SK-N-SH (cell line): Measurements from ENCODE around the gene ANKMY1. TPM values are rescaled to one million over a fixed set of nuclear protein-coding genes. Genes with fewer than 3 reads are reported as not detected.

Experiments used
- CTCF ChIA-PET: fragments of 300-600, 350-600 bp; formaldehyde crosslinking; extraction: SDS; loops from one replicate; lab custom pipeline; 2021; lab: Yijun Ruan, JAX
- POLR2A ChIA-PET: fragments of 350-600 bp; sonication (Branson Sonifier 250); formaldehyde crosslinking; extraction: SDS; loops from one replicate; lab custom pipeline; 2020; ENCODE audit warnings: antibody characterized with exemption, inconsistent platforms; lab: Yijun Ruan, JAX
- DNase-seq: peaks from one replicate; pipeline ENCODE4 v3.0.0; 2012
- H2AFZ ChIP-seq: fragments of 200-600 bp; sonication (generic); 2 replicates; pipeline ENCODE4 v1.8.1; 2016; ENCODE audit warnings: antibody characterized with exemption, mild to moderate bottlenecking, low read depth
- H3F3A ChIP-seq: fragments of 200-600 bp; sonication (generic); replicated peaks from 2 replicates; pipeline ENCODE3; 2016; ENCODE audit warnings: antibody characterized with exemption, mild to moderate bottlenecking; ENCODE audit not compliant: insufficient read depth
- H3K27ac ChIP-seq, 2 experiments: fragments of 200-500 bp in 1 of 2; fragments of 200-600 bp in 1 of 2; sonication (Bioruptor generic) in 1 of 2; sonication (generic), shearing (Covaris generic) in 1 of 2; 2 replicates each; pipeline versions ENCODE4 v1.5.1 to v1.6.1; 2014 to 2016; ENCODE audit warnings: low read depth in 2 of 2, inconsistent platforms in 1 of 2, low read length in 1 of 2, mild to moderate bottlenecking in 1 of 2, mixed read lengths in 1 of 2
- H3K27me3 ChIP-seq: fragments of 200-600 bp; sonication (generic), shearing (Covaris generic); 2 replicates; pipeline ENCODE4 v1.6.1; 2016; ENCODE audit warnings: mixed run types; ENCODE audit not compliant: insufficient read depth
- H3K36me3 ChIP-seq, 2 experiments: fragments of 200-500 bp in 1 of 2; fragments of 200-600 bp in 1 of 2; sonication (Bioruptor generic) in 1 of 2; sonication (generic) in 1 of 2; replicated peaks in 1 of 2; 2 replicates each; pipeline versions ENCODE3 to v1.5.1; 2014 to 2016; ENCODE audit warnings: low read length in 1 of 2, mild to moderate bottlenecking in 1 of 2; ENCODE audit not compliant: insufficient read depth in 2 of 2, control insufficient read depth in 1 of 2
- H3K4me1 ChIP-seq, 2 experiments: fragments of 200-500 bp in 1 of 2; fragments of 200-600 bp in 1 of 2; sonication (Bioruptor generic) in 1 of 2; sonication (generic), shearing (Covaris generic) in 1 of 2; 2 replicates each; pipeline versions ENCODE4 v1.5.1 to v1.6.1; 2014 to 2016; ENCODE audit warnings: low read depth in 1 of 2, low read length in 1 of 2, mixed run types in 1 of 2; ENCODE audit not compliant: insufficient read depth in 2 of 2, control insufficient read depth in 1 of 2
- H3K4me2 ChIP-seq: fragments of 200-600 bp; sonication (generic), shearing (Covaris generic); 2 replicates; pipeline ENCODE4 v1.6.1; 2017; ENCODE audit warnings: mixed run types
- H3K4me3 ChIP-seq, 2 experiments: fragments of 200-500 bp in 1 of 2; fragments of 200-600 bp in 1 of 2; sonication (Bioruptor generic) in 1 of 2; sonication (generic), shearing (Covaris generic) in 1 of 2; 2 replicates each; pipeline versions ENCODE4 v1.5.1 to v1.8.1; 2014 to 2016; ENCODE audit warnings: low read depth in 2 of 2, inconsistent platforms in 1 of 2, low read length in 1 of 2, mild to moderate bottlenecking in 1 of 2, mixed read lengths in 1 of 2, moderate library complexity in 1 of 2
- H3K79me2 ChIP-seq: fragments of 200-600 bp; sonication (generic); 2 replicates; pipeline ENCODE4 v1.8.1; 2017; ENCODE audit warnings: mild to moderate bottlenecking; ENCODE audit not compliant: insufficient read depth
- H3K9ac ChIP-seq: fragments of 200-600 bp; sonication (generic); 2 replicates; pipeline ENCODE4 v1.6.1; 2017; ENCODE audit warnings: mixed run types
- H3K9me2 ChIP-seq: fragments of 200-600 bp; sonication (generic); 2 replicates; pipeline ENCODE4 v1.6.1; 2017; ENCODE audit warnings: mixed run types
- H3K9me3 ChIP-seq: fragments of 200-600 bp; sonication (generic); 2 replicates; pipeline ENCODE4 v1.6.1; 2017; ENCODE audit warnings: mixed run types, mild to moderate bottlenecking, moderate library complexity
- H4K20me1 ChIP-seq: fragments of 200-600 bp; sonication (generic); 2 replicates; pipeline ENCODE4 v1.6.1; 2017; ENCODE audit warnings: mild to moderate bottlenecking, mixed run types; ENCODE audit not compliant: insufficient read depth
- CHD2 ChIP-seq: fragments of 150-350 bp; IDR thresholded peaks from 2 replicates; pipeline ENCODE4 v1.6.1; 2018; ENCODE audit warnings: low read length; ENCODE audit not compliant: partially characterized antibody
- GATA2 ChIP-seq: sonication (generic); formaldehyde crosslinking; IDR thresholded peaks from 2 replicates; pipeline ENCODE4 v1.5.0; 2020; ENCODE audit warnings: mild to moderate bottlenecking, missing genetic modification reagents
- IRF3 ChIP-seq: fragments of 150-350 bp; IDR thresholded peaks from 2 replicates; pipeline ENCODE4 v1.6.1; 2016; ENCODE audit warnings: mild to moderate bottlenecking, low read depth, low read length
- MXI1 ChIP-seq: IDR thresholded peaks from 2 replicates; pipeline ENCODE4 v1.6.1; 2012; ENCODE audit warnings: mild to moderate bottlenecking, low read depth, low read length, improper control_type of control experiment
- NFIC ChIP-seq: IDR thresholded peaks from 2 replicates; pipeline ENCODE4 v1.4.0; 2012; ENCODE audit warnings: borderline replicate concordance
- NRF1 ChIP-seq: IDR thresholded peaks from 2 replicates; pipeline ENCODE4 v1.6.1; 2012; ENCODE audit warnings: low read depth, mild to moderate bottlenecking, low read length
- RAD21 ChIP-seq: IDR thresholded peaks from 2 replicates; pipeline ENCODE4 v1.6.1; 2012; ENCODE audit warnings: mild to moderate bottlenecking, low read length
- RCOR1 ChIP-seq: fragments of 150-350 bp; IDR thresholded peaks from 2 replicates; pipeline ENCODE4 v1.6.1; 2017; ENCODE audit warnings: antibody characterized with exemption, low read length
- RFX5 ChIP-seq: IDR thresholded peaks from 2 replicates; pipeline ENCODE4 v1.6.1; 2012; ENCODE audit warnings: mild to moderate bottlenecking, improper control_type of control experiment, low read length
- SIN3A ChIP-seq: IDR thresholded peaks from 2 replicates; pipeline ENCODE4 v1.6.1; 2012; ENCODE audit warnings: low read depth, mild to moderate bottlenecking, low read length, moderate library complexity, borderline replicate concordance
- TAF1 ChIP-seq: IDR thresholded peaks from 2 replicates; pipeline ENCODE4 v1.6.1; 2012; ENCODE audit warnings: low read depth, mild to moderate bottlenecking, low read length, moderate library complexity, borderline replicate concordance
- TCF12 ChIP-seq: IDR thresholded peaks from 2 replicates; pipeline ENCODE4 v1.4.0; 2012
- TEAD4 ChIP-seq: IDR thresholded peaks from 2 replicates; pipeline ENCODE4 v1.4.0; 2012; ENCODE audit warnings: mild to moderate bottlenecking, borderline replicate concordance; ENCODE audit not compliant: insufficient read depth
- USF2 ChIP-seq: fragments of 150-350 bp; IDR thresholded peaks from 2 replicates; pipeline ENCODE4 v1.6.1; 2017; ENCODE audit warnings: antibody characterized with exemption, low read length, low read depth, borderline replicate concordance
- YY1 ChIP-seq: IDR thresholded peaks from 2 replicates; pipeline ENCODE4 v1.4.0; 2012; ENCODE audit warnings: low read depth, mild to moderate bottlenecking
- WGBS: methylation state at CpG from one replicate; pipeline ENCODE4 v1.1.6; 2017; ENCODE audit warnings: low lambda C conversion rate; 5-methylcytosine and 5-hydroxymethylcytosine counted together
- polyA plus RNA-seq, 3 experiments: library from polyadenylated mRNA; depleted of rRNA; stranded (reverse); fragments of >200 nt; gene quantifications; 2 replicates each; pipeline ENCODE4 v1.2.3, GENCODE V29; 2012

ANKMY1 gene
- polyA plus RNA-seq, 1 of the 3 experiments (the other 2 are of a cell fraction), result 12.1 TPM

GRCh38 chr2:240467149-240467642, 90.6 kb downstream of the ANKMY1 start:
- Histone ChIP-seq H3K27ac (no peak overlapping the region; a peak in 1 of 4 replicates), H3F3A (no peaks in the 10 kb centered on the region), H3K9me2 (no peaks in the 10 kb centered on the region), H3K36me3 (peaks cover 0 to 29% of the 10 kb centered on the region in 2 experiments), H3K9ac (no peak overlapping the region), H3K79me2 (no peaks in the 10 kb centered on the region), H3K4me3 (no peak overlapping the region), H3K9me3 (no peaks in the 10 kb centered on the region), H3K4me1 (no peaks in the 10 kb centered on the region; a peak in 1 of 4 replicates), H3K4me2 (no peak overlapping the region), H3K27me3 (no peaks in the 10 kb centered on the region), H2AFZ (no peak overlapping the region), H4K20me1 (no peaks in the 10 kb centered on the region)
- ChIA-PET CTCF (no interaction called here), POLR2A (no interaction called here)
- peak; percentile 38 for DNase-seq
- 98% methylated on average over 8 of the region's 12 CpGs for WGBS
- TF ChIP-seq NFIC, result no peak

GRCh38 chr2:240466579-240467148, 91.1 kb downstream of the ANKMY1 start:
- Histone ChIP-seq H3K27me3 (no peaks in the 10 kb centered on the region), H3K36me3 (peaks cover 0 to 34% of the 10 kb centered on the region in 2 experiments), H3F3A (no peaks in the 10 kb centered on the region), H3K27ac (no peak overlapping the region; a peak in 1 of 4 replicates), H3K4me1 (no peaks in the 10 kb centered on the region; a peak in 1 of 4 replicates), H3K79me2 (no peaks in the 10 kb centered on the region), H4K20me1 (no peaks in the 10 kb centered on the region), H3K9ac (no peak overlapping the region), H2AFZ (no peak overlapping the region), H3K4me3 (no peak overlapping the region), H3K4me2 (no peak overlapping the region), H3K9me3 (no peaks in the 10 kb centered on the region), H3K9me2 (no peaks in the 10 kb centered on the region)
- CTCF ChIA-PET, result no interaction called here
- POLR2A ChIA-PET, result no interaction called here
- DNase-seq, result peak; percentile 33
- TF ChIP-seq RFX5 (no peak), SIN3A (no peak), USF2 (no peak)
- WGBS, result 89% methylated on average over 3 of the region's 19 CpGs

- H3K27me3 ChIP-seq, result no peaks in the 10 kb centered on the region
- H3K27ac ChIP-seq, result no peak overlapping the region; a peak in 1 of 4 replicates
- POLR2A ChIA-PET, result no interaction called here
- H2AFZ ChIP-seq, result no peak overlapping the region
- no peak overlapping the region for H3K4me2 ChIP-seq
- H3K4me1 ChIP-seq, result no peaks in the 10 kb centered on the region; a peak in 1 of 4 replicates
- TF ChIP-seq CHD2 (no peak), TEAD4 (no peak), YY1 (no peak), RCOR1 (no peak), IRF3 (no peak), TCF12 (no peak), MXI1 (no peak), RAD21 (no peak), NRF1 (no peak), TAF1 (no peak), GATA2 (CRISPR knock-in tag) (no peak)
- H3K36me3 ChIP-seq, result peaks cover 0 to 34% of the 10 kb centered on the region in 2 experiments
- no peak overlapping the region for H3K4me3 ChIP-seq
- H4K20me1 ChIP-seq, result no peaks in the 10 kb centered on the region
- no peaks in the 10 kb centered on the region for H3K9me3 ChIP-seq
- WGBS, result 91% methylated on average over 13 of the region's 28 CpGs
- CTCF ChIA-PET, result no interaction called here
- H3K9me2 ChIP-seq, result no peaks in the 10 kb centered on the region
- no peaks in the 10 kb centered on the region for H3K79me2 ChIP-seq
- peak; percentile 32 for DNase-seq
- H3K9ac ChIP-seq, result no peak overlapping the region
- H3F3A ChIP-seq, result no peaks in the 10 kb centered on the region
Measured at GRCh38 chr2:240465765-240466578, 91.8 kb downstream of the ANKMY1 start.
